HG03045 (cell line): ENCODE measurements around the gene REV1.
"Not testable (repeated sequence)": the region's sequence is repeated elsewhere in the genome, so short reads cannot be mapped to it uniquely, and the experiment has no call there.

Source experiments
- ATAC-seq: cut with Tn5 transposase; IDR thresholded peaks from one replicate; pipeline ENCODE4 v1.9.1; 2021; ENCODE audit warnings: mild to moderate bottlenecking, moderate library complexity; ENCODE audit not compliant: unreplicated experiment

Gene REV1

GRCh38 chr2:99487906-99488305, 1.9 kb downstream of the REV1 start:
- ATAC-seq: no peak

GRCh38 chr2:99485824-99486223, 4.0 kb downstream of the REV1 start:
- ATAC-seq: no peak

- no peak for ATAC-seq
These were observed 4.4 kb downstream of the REV1 start for GRCh38 chr2:99485411-99485810.

GRCh38 chr2:99484205-99484604, 5.6 kb downstream of the REV1 start:
- no peak for ATAC-seq

GRCh38 chr2:99481941-99482340, 7.9 kb downstream of the REV1 start:
- no peak for ATAC-seq

GRCh38 chr2:99481527-99481926, 8.3 kb downstream of the REV1 start:
- ATAC-seq: no peak

- no peak for ATAC-seq
These were observed 9.4 kb downstream of the REV1 start for GRCh38 chr2:99480390-99480789.

- ATAC-seq: no peak
These were observed 11.2 kb downstream of the REV1 start for GRCh38 chr2:99478632-99479031.

- ATAC-seq: no peak
These were observed 12.8 kb downstream of the REV1 start for GRCh38 chr2:99477054-99477453.

GRCh38 chr2:99476629-99477028, 13.2 kb downstream of the REV1 start:
- ATAC-seq: no peak

GRCh38 chr2:99475095-99475494, 14.7 kb downstream of the REV1 start:
- not testable (repeated sequence) for ATAC-seq

GRCh38 chr2:99473518-99474083, 16.2 kb downstream of the REV1 start:
- no peak for ATAC-seq

GRCh38 chr2:99472600-99472960, 17.2 kb downstream of the REV1 start:
- ATAC-seq: no peak

- no peak for ATAC-seq
These were observed 17.9 kb downstream of the REV1 start for GRCh38 chr2:99471654-99472599.

- no peak for ATAC-seq
These were observed 18.9 kb downstream of the REV1 start for GRCh38 chr2:99470957-99471356.

GRCh38 chr2:99470459-99470858, 19.4 kb downstream of the REV1 start:
- ATAC-seq: not testable (repeated sequence)

- ATAC-seq: no peak
These were observed 20.4 kb downstream of the REV1 start for GRCh38 chr2:99469394-99469793.

GRCh38 chr2:99468155-99468554, 21.7 kb downstream of the REV1 start:
- no peak for ATAC-seq

GRCh38 chr2:99467390-99467789, 22.4 kb downstream of the REV1 start:
- no peak for ATAC-seq

- ATAC-seq: no peak
These were observed 27.9 kb downstream of the REV1 start for GRCh38 chr2:99461828-99462483.

GRCh38 chr2:99458529-99458928, 31.3 kb downstream of the REV1 start:
- no peak for ATAC-seq

GRCh38 chr2:99451686-99452085, 38.1 kb downstream of the REV1 start:
- no peak for ATAC-seq
